Activated gamma-delta T cell treated with anti-CD3 and anti-CD28 coated beads, Interleukin-2, amount 50 U/mL, for 16 hours (primary cell): Measurements from ENCODE around the gene ACBD5.

ENCODE experiments used
- DNase-seq: peaks from one replicate; pipeline ENCODE4 v3.0.0-alpha.2; 2020; ENCODE audit warnings: low read depth

ACBD5 gene

DNA sequence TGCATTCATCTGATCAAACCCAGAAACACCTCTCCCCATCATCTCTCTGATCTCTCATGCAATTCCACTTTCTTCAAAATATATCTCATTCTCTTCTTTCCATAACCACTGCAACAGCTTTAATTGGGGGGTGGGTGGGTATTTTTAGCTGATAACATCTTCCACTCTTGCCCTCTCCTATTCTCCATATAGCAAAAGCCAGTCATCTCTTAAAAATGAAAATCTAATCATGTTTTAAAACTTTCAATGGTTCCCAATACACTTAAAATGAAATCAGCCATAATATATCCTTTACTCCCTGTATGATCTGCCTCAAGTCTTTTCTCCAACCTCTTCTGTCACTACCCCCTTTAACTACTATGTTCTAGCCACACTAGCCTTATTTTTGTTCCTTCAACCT lies 87.9 kb downstream of the ACBD5 start:
- DNase-seq = no peak

DNA sequence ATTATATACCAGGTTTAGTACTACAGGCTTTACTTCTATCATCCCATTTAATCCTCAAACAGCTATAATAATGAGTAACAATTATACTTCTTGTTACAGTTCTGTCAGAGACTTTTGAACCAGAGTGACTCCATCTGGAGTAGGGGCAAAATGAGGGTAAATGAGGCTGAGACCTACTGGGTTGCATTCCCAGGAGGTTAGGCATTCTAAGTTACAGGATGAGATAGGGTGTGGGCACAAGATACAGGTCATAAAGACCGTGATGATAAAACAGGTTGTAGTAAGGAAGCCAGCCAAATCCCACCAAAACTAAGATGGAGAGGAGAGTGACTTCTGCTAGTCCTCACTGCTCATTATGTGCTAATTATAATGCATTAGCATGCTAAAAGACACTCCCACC lies 90.3 kb downstream of the ACBD5 start:
- DNase-seq = no peak

DNA sequence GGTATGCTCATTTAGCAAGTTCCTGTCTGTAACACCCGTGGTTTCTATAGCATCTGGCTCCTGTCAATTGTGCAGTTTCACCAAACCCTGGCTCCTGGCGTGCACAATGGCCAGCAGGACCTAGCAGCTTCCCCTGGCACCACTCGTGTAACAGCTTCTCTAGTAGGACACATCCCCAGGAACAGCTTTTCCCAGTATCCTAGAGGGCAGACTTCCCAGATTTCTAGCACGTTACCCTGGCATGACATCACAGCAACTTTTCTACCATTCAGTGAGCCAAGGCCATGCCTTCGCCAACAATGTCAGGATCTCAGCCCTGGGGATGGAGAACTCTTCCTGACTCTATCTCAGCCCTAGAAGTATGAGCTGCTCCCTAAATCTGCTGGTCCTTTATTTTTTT lies 92.9 kb downstream of the ACBD5 start:
- DNase-seq = no peak

DNA sequence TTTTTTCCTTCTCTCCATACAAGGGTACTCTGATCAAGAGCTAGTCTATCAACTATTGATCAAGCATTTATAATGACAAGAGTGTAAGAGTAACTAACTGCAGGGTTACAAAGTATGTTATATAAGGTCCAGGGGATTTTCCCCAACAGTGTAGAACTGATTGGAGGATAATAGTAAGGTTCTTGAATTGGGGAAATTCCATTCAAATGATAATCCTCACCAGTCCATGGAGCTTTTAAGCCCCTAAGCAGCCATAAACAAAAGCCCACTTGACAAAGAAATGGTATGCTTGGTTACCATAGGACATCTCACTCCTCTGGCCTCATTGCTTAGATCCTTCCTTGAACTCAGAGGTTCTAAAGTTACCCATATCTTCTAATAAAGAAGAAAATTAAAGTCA lies 94.7 kb downstream of the ACBD5 start:
- no peak for DNase-seq
